Stomach (tissue), 4 donors: ENCODE results near the gene SERAC1.
"Not testable (repeated sequence)": the region's sequence is repeated elsewhere in the genome, so short reads cannot be mapped to it uniquely, and the experiment has no call there.

Source experiments
- EP300 ChIP-seq: sonication (generic); formaldehyde crosslinking; IDR thresholded peaks from one replicate; pipeline ENCODE4 v1.6.1; 2017; ENCODE audit warnings: antibody characterized with exemption
- POLR2AphosphoS5 ChIP-seq, 3 donors: sonication (generic); formaldehyde crosslinking; IDR thresholded peaks; one replicate each; pipeline ENCODE4 v1.6.1; 2016; ENCODE audit warnings: antibody characterized with exemption in 3 of 3
- TF ChIP-seq, protein P1 (sequence below), 7 experiments: fragments of 450-650 bp in 4 of 7; fragments of 200-600 bp in 3 of 7; sonication (generic) in 3 of 7; IDR thresholded peaks; one replicate each; pipeline ENCODE4 v1.5.1; 2016 to 2019; ENCODE audit warnings: antibody characterized with exemption in 7 of 7, control low read depth in 2 of 7, mild to moderate bottlenecking in 1 of 7

DNA sequence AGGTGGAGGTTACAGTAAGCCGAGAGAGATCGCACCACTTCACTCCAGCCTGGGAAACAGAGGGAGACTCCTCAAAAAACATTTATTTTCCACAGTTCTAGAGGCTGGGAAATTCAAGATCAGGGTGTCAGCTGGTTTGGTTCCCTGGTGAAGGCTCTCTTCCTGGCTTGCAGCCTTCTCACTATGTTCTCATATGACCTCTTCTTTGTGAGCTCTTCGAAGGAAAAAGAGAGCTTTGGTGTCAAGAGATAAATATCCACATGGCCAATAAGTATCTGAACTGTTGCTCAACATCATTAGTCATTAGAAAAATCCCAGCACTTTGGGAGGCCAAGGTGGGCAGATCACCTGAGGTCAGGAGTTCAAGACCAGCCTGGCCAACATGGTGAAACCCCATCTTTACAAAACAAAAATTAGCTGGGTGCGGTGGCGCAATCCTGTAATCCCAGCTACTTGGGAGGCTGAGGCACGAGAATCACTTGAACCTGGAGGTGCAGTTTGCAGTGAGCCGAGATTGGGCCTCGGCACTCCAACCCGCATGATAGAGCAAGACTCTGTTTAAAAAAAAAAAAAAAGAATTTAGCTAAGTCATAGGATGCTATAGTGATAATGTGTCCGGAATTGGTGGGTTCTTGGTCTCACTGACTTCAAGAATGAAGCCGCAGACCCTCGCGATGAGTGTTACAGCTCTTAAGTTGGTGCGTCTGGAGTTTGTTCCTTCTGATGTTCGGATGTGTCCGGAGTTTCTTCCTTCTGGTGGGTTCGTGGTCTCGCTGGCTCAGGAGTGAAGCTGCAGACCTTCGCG, 40.4 kb upstream of the SERAC1 start:
- TF ChIP-seq, protein P1, sequence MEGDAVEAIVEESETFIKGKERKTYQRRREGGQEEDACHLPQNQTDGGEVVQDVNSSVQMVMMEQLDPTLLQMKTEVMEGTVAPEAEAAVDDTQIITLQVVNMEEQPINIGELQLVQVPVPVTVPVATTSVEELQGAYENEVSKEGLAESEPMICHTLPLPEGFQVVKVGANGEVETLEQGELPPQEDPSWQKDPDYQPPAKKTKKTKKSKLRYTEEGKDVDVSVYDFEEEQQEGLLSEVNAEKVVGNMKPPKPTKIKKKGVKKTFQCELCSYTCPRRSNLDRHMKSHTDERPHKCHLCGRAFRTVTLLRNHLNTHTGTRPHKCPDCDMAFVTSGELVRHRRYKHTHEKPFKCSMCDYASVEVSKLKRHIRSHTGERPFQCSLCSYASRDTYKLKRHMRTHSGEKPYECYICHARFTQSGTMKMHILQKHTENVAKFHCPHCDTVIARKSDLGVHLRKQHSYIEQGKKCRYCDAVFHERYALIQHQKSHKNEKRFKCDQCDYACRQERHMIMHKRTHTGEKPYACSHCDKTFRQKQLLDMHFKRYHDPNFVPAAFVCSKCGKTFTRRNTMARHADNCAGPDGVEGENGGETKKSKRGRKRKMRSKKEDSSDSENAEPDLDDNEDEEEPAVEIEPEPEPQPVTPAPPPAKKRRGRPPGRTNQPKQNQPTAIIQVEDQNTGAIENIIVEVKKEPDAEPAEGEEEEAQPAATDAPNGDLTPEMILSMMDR (IDR thresholded peaks at IDR 0.05), result not testable (repeated sequence)
- not testable (repeated sequence) for TF ChIP-seq EP300; POLR2AphosphoS5 (IDR thresholded peaks at IDR 0.05)
